Gastrocnemius medialis (tissue), 4 donors: Measurements from ENCODE around the gene POU3F3.

Experiments
- POLR2A ChIP-seq, 2 donors: fragments of 450-650 bp; IDR thresholded peaks; one replicate each; pipeline ENCODE4 v1.6.1; 2017; ENCODE audit warnings: antibody characterized with exemption in 2 of 2, mild to moderate bottlenecking in 2 of 2, moderate library complexity in 2 of 2
- TF ChIP-seq, protein P1 (sequence below), 5 experiments: fragments of 450-650 bp in 3 of 5; fragments of 200-600 bp in 2 of 5; sonication (generic) in 2 of 5; IDR thresholded peaks in 4 of 5; conservative IDR thresholded peaks in 1 of 5; 1 replicate in 4 of 5; 2 replicates in 1 of 5; pipeline ENCODE4 v1.5.1; 2016 to 2019; ENCODE audit warnings: antibody characterized with exemption in 5 of 5, mild to moderate bottlenecking in 3 of 5, moderate library complexity in 3 of 5

DNA sequence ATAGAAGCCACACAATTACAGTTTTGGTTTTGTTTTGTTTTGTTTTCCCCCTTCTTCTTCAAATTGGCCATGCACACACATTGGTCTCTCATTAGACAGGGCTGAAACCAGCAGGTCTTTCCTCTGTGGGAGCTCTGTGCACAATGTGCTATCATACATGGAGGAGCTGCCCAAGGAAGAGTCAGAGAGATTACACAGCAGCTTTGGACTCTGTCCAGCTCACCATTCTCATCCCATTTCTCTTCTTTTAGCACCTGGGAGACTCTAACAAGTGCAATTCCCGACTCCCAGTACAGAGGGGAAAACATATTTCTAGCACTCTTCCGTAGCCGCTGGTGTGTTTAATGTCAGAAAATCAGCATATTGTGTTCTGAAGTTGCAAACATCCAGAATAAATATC lies 29.4 kb downstream of the POU3F3 start:
- no peak for TF ChIP-seq POLR2A (IDR thresholded peaks at IDR 0.05)
- TF ChIP-seq, protein P1, sequence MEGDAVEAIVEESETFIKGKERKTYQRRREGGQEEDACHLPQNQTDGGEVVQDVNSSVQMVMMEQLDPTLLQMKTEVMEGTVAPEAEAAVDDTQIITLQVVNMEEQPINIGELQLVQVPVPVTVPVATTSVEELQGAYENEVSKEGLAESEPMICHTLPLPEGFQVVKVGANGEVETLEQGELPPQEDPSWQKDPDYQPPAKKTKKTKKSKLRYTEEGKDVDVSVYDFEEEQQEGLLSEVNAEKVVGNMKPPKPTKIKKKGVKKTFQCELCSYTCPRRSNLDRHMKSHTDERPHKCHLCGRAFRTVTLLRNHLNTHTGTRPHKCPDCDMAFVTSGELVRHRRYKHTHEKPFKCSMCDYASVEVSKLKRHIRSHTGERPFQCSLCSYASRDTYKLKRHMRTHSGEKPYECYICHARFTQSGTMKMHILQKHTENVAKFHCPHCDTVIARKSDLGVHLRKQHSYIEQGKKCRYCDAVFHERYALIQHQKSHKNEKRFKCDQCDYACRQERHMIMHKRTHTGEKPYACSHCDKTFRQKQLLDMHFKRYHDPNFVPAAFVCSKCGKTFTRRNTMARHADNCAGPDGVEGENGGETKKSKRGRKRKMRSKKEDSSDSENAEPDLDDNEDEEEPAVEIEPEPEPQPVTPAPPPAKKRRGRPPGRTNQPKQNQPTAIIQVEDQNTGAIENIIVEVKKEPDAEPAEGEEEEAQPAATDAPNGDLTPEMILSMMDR (IDR thresholded peaks at IDR 0.05 in 4 of 5, conservative IDR thresholded peaks at IDR 0.05 in 1 of 5): no peak
